GM10248 (cell line): ENCODE data around the gene NOL7.

Source experiments
- CTCF ChIA-PET: fragments of 300-600 bp; sonication (Branson Sonifier 250); formaldehyde crosslinking; extraction: SDS; loops from one replicate; lab custom pipeline; 2021; ENCODE audit warnings: antibody characterized with exemption; lab: Yijun Ruan, JAX
- POLR2A ChIA-PET: fragments of 350-650 bp; sonication (Branson Sonifier 250); formaldehyde crosslinking; extraction: SDS; loops from one replicate; lab custom pipeline; 2020; ENCODE audit warnings: antibody characterized with exemption; lab: Yijun Ruan, JAX
- DNase-seq: peaks from one replicate; pipeline ENCODE4 v3.0.0; 2012; ENCODE audit errors: extremely low spot score
- TF ChIP-seq, protein P1 (sequence below): IDR thresholded peaks from 2 replicates; pipeline ENCODE4 v1.5.1; 2012; ENCODE audit warnings: mild to moderate bottlenecking, low read depth; ENCODE audit errors: extremely low read depth, missing control alignments, control extremely low read depth

Gene NOL7

DNA sequence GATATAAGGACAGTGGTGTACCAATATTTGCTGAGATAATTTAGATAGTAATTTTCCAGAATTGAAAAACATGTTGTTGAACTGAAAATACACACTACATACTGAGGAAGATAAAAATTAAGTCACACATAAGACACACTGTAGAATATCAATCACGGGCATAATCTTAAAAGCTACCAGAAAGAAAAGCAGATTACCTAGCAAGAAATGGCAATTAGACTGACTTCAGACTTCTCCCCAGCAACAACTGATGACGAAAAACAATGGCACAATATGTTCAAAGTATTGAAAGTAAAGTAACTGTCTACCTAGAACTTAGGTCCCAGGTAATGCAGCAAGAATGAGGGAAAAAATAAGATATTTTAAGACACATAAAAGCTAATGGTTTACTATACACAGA lies 46.5 kb downstream of the NOL7 start:
- TF ChIP-seq, protein P1, sequence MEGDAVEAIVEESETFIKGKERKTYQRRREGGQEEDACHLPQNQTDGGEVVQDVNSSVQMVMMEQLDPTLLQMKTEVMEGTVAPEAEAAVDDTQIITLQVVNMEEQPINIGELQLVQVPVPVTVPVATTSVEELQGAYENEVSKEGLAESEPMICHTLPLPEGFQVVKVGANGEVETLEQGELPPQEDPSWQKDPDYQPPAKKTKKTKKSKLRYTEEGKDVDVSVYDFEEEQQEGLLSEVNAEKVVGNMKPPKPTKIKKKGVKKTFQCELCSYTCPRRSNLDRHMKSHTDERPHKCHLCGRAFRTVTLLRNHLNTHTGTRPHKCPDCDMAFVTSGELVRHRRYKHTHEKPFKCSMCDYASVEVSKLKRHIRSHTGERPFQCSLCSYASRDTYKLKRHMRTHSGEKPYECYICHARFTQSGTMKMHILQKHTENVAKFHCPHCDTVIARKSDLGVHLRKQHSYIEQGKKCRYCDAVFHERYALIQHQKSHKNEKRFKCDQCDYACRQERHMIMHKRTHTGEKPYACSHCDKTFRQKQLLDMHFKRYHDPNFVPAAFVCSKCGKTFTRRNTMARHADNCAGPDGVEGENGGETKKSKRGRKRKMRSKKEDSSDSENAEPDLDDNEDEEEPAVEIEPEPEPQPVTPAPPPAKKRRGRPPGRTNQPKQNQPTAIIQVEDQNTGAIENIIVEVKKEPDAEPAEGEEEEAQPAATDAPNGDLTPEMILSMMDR: no peak
- CTCF ChIA-PET: no interaction called here
- POLR2A ChIA-PET: no interaction called here
- no peak for DNase-seq

DNA sequence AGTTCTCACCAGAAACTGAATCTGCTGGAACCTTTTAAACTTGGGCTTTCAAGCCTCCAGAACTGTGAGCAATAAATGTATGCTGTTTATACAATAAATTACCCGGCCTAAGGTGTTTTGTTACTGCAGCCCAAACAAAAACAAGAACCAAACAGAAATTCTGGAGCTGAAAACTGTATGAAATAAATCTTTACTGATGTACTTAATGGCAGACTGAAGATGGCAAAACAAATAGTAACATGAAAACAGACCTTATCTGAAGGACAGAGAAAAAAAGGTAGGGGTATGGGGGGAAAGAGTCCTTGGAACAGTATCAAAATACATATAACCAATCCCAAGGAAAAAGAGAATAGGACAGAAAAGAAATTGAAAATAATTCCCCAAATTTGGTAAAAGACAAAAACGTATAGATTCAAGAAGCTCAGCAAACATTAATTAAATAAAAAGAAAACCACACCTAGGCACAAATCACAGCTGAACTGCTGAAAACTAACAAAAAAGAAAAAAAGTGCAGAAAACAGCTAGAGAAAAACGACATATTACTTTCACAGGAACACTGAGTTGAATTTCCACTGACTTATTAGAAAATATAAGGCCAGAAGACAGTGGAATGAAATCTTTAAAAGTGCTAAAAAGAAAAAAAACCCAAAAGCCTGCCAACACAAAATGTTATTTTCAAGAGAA lies 47.7 kb downstream of the NOL7 start:
- TF ChIP-seq, protein P1: no peak
- DNase-seq: no peak
- CTCF ChIA-PET: interaction anchor here (1.3 kb wide), 1 partner anchor 48 kb away, joined by 3 read pairs; the partner anchor contains the start of gene NOL7
- POLR2A ChIA-PET: no interaction called here

DNA sequence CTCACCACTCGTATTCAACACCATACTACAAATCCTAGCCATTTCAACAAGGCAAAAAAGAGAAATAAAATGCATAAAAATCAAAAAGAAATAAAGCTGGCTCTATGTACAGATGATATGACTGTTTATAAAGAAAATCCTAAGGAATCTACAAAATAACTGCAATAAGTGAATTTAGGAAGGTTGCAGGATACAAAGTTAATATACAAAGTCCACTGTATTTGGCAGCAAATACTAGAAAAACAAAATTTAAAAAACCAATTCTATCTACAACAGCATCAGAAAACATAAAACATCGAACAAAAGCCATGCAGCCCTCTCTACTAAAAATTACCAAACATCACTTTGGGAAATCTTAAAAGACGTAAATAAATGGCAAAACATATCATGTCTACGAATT lies 48.9 kb downstream of the NOL7 start:
- TF ChIP-seq, protein P1: no peak
- ChIA-PET POLR2A (no interaction called here), CTCF (interaction anchor here (0.8 kb wide), 1 partner anchor 9 kb away, joined by 3 read pairs; no protein-coding TSS in a partner anchor)
- DNase-seq: no peak

DNA sequence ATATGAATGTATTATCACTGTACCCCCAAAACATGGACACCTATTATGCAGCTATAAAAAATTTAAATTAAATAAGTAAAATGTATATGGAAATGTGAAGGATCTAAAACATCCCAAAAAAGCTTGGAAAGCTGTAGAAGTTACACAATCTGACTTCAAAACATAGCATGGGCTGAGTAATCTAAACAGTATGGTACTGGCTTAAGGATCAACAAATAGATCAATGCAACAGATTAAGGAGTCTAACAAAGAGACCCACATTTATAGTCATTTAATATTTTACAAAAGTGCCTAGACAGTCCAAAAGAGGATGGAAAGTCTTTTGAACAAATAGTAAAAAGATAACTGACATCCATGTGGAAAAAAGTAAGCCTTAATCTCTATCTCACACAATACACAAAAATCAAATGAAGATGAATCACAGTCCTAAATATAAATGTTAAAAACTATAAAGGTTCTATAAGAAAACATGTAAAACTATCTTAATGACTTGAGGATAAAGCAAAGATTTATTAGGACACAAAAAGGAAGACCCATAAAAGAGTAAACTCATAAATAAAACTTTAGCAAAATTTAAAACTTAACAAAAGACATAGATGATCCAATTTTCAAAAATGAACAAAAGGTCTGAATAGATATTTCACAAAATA lies 49.7 kb downstream of the NOL7 start:
- DNase-seq: no peak
- TF ChIP-seq, protein P1: no peak
- CTCF ChIA-PET: interaction anchor here (0.8 kb wide), 1 partner anchor 8 kb away, joined by 3 read pairs; no protein-coding TSS in a partner anchor
- POLR2A ChIA-PET: no interaction called here

DNA sequence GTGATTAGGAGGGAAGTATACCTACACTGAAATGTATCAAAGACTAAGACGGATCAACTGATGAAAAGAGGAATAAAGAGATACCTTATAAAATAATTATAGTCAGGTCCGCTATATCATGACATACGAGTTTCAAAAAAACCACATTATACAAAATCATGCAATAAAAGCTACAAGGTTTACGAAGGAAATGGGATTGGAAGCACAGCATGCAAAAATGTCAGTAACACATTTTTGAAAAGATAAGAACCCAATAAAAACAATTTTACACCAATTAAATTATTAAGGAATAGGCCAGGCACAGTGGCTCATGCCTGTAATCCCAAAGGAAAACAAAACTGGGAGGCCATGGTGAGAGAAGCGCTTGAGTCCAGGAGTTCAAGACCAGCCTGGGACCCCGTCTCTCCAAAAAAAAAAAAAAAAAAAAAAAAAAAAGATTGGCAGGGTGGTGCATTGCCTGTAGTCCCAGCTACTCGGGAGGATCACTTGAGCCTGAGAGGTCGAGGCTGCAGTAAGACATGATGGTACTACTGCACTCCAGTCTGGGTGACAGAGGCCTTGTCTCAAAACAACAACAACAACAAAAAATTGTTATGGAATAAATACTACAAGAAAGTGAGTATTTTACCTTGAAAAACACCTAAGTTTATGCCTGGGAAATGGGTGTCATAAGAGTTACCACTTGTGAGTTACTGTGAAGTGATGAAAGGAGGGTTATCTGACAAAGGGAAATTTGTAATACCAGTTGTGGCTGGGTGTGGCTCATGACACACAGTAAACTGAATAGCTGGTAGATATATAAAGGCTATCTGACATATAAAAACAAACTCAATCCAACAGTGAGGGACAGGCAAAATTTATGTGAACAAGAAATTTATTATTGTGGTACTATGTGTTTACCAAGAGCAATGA lies 51.3 kb downstream of the NOL7 start:
- no peak for DNase-seq
- TF ChIP-seq, protein P1: no peak
- ChIA-PET CTCF (interaction anchor here (1.3 kb wide), 1 partner anchor 21 kb away, joined by 3 read pairs; no protein-coding TSS in a partner anchor), POLR2A (no interaction called here)

DNA sequence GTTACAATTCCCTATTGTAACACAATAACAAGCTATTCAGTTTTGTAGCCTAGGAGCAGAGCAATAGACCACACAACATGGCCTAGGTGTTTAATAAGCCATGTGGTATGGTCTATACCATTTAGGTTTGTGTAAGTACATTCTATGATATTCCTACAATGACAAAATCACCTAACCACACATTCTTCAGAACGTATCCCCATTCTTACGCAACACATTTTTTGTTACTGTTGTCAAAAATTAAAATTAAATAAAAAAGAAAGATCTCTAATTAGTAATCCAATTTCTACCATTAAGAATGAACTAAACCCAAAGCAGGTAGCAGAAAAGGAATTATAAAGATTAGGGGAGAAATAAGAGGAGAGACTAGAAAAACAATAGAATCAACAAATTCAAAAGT lies 52.5 kb downstream of the NOL7 start:
- ChIA-PET POLR2A (no interaction called here), CTCF (interaction anchor here (1.3 kb wide), 1 partner anchor 20 kb away, joined by 3 read pairs; no protein-coding TSS in a partner anchor)
- no peak for DNase-seq
- TF ChIP-seq, protein P1: no peak
